ENCODE data around the gene TOM1. TPM values are rescaled to one million over a fixed set of nuclear protein-coding genes. Genes with fewer than 3 reads are reported as not detected.

Gene TOM1
- total and polyA plus RNA-seq, 2 experiments from 2014 or later: 108 to 114 TPM

- DNase-seq (ENCODE audit: low spot score): no peak
- H3K4me1 ChIP-seq (ENCODE audit: insufficient read depth): peaks cover 14% of the 10 kb centered on the region
- WGBS (ENCODE audit: low lambda C conversion rate, missing lambda C conversion rate): 90% methylated on average over 12 of the region's 12 CpGs
- no peak overlapping the region for H3K4me2 ChIP-seq
- H4K20me1 ChIP-seq (ENCODE audit: insufficient read depth, poor library complexity, severe bottlenecking): peaks cover 52% of the 10 kb centered on the region
- H3K27ac ChIP-seq: no peak overlapping the region
- no peaks in the 10 kb centered on the region for H3K27me3 ChIP-seq
- H3K9me2 ChIP-seq (replicated peaks; ENCODE audit: insufficient read depth): no peaks in the 10 kb centered on the region
- no peaks in the 10 kb centered on the region for H3K36me3 ChIP-seq (replicated peaks; ENCODE audit: insufficient read depth, low read depth)
- TF ChIP-seq, protein P1, sequence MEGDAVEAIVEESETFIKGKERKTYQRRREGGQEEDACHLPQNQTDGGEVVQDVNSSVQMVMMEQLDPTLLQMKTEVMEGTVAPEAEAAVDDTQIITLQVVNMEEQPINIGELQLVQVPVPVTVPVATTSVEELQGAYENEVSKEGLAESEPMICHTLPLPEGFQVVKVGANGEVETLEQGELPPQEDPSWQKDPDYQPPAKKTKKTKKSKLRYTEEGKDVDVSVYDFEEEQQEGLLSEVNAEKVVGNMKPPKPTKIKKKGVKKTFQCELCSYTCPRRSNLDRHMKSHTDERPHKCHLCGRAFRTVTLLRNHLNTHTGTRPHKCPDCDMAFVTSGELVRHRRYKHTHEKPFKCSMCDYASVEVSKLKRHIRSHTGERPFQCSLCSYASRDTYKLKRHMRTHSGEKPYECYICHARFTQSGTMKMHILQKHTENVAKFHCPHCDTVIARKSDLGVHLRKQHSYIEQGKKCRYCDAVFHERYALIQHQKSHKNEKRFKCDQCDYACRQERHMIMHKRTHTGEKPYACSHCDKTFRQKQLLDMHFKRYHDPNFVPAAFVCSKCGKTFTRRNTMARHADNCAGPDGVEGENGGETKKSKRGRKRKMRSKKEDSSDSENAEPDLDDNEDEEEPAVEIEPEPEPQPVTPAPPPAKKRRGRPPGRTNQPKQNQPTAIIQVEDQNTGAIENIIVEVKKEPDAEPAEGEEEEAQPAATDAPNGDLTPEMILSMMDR (IDR thresholded peaks at IDR 0.05; ENCODE audit: poor library complexity): no peak
- TF ChIP-seq EZH2 (IDR thresholded peaks at IDR 0.05; ENCODE audit: borderline replicate concordance): no peak
- no peak for TF ChIP-seq EZH2phosphoT487 (IDR thresholded peaks at IDR 0.05; ENCODE audit: low read depth, severe bottlenecking, unreplicated experiment)
- no peaks in the 10 kb centered on the region for H3K9me3 ChIP-seq (ENCODE audit: low read depth)
- peaks cover 40% of the 10 kb centered on the region for H3K79me2 ChIP-seq
- no peak overlapping the region for H2AFZ ChIP-seq
- no peak overlapping the region for H3K4me3 ChIP-seq
Observed at GRCh38 chr22:35317680-35318290, 18.1 kb downstream of the TOM1 start.

DNA sequence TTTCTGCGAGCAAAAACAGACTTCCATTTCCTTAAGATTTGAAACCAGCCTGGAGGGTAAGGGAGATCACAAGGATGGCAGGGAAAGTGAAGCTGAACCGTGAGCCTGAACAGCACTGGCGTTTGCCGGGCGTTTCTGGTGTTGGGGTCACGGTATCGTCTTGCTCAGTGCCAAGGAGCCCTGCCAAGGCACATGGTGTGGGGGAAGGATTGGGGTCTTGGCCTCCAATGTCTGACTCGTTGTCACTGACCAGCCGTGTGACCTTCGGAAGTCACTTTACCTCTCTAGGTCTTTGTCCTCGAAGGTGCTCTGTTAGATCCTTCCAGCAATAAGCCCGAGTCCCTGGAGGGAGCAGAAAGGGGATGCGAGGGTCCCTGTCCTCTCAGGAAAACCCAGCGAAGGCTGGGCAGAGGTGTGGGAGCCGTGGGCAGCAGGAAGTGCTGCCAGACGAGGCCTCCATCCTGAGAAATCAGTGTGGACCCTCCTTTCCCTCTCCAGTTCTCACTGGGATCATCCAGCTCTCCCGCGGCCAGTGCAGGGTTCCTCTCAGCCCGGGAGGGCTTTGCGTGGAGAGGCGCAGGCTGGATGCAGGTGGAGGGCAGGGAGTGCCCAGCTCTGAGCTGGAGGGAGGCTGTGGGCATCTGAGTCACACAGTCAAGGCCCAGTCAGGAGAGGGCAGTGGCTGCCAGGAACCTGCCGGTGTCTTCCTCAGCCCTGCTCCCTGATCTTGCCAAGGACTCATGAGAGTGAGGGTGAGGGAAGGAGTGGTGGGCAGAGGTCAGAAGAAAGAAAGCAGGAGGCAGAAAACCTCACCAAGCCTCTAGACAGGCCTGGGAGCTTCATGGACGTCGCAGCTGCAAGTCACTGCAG, 18.9 kb downstream of the TOM1 start:
- Histone ChIP-seq H3K79me2 (peaks cover 38% of the 10 kb centered on the region), H2AFZ (no peak overlapping the region), H3K9me2 (replicated peaks; ENCODE audit: insufficient read depth) (no peaks in the 10 kb centered on the region), H3K27me3 (no peaks in the 10 kb centered on the region), H3K4me2 (no peak overlapping the region), H3K36me3 (replicated peaks; ENCODE audit: insufficient read depth, low read depth) (no peaks in the 10 kb centered on the region), H4K20me1 (ENCODE audit: insufficient read depth, poor library complexity, severe bottlenecking) (peaks cover 50% of the 10 kb centered on the region), H3K4me1 (ENCODE audit: insufficient read depth) (peaks cover 8% of the 10 kb centered on the region), H3K9me3 (ENCODE audit: low read depth) (no peaks in the 10 kb centered on the region), H3K4me3 (no peak overlapping the region), H3K27ac (no peak overlapping the region)
- DNase-seq (ENCODE audit: low spot score): no peak
- whole genome bisulfite sequencing (ENCODE audit: low lambda C conversion rate, missing lambda C conversion rate): 97% methylated on average over 24 of the region's 24 CpGs
- TF ChIP-seq EZH2phosphoT487 (IDR thresholded peaks at IDR 0.05; ENCODE audit: low read depth, severe bottlenecking, unreplicated experiment) (no peak), EZH2 (IDR thresholded peaks at IDR 0.05; ENCODE audit: borderline replicate concordance) (no peak)
- TF ChIP-seq, protein P1 (IDR thresholded peaks at IDR 0.05; ENCODE audit: poor library complexity): no peak

- H3K36me3 ChIP-seq (replicated peaks; ENCODE audit: insufficient read depth, low read depth): no peaks in the 10 kb centered on the region
- no peaks in the 10 kb centered on the region for H3K27me3 ChIP-seq
- H3K27ac ChIP-seq: no peak overlapping the region
- H3K4me2 ChIP-seq: no peak overlapping the region
- TF ChIP-seq, protein P1 (IDR thresholded peaks at IDR 0.05; ENCODE audit: poor library complexity): no peak
- TF ChIP-seq EZH2 (IDR thresholded peaks at IDR 0.05; ENCODE audit: borderline replicate concordance) (no peak), EZH2phosphoT487 (IDR thresholded peaks at IDR 0.05; ENCODE audit: low read depth, severe bottlenecking, unreplicated experiment) (no peak)
- no peaks in the 10 kb centered on the region for H3K4me1 ChIP-seq (ENCODE audit: insufficient read depth)
- no peak overlapping the region for H3K4me3 ChIP-seq
- peaks cover 30% of the 10 kb centered on the region for H3K79me2 ChIP-seq
- DNase-seq (ENCODE audit: low spot score): no peak
- H4K20me1 ChIP-seq (ENCODE audit: insufficient read depth, poor library complexity, severe bottlenecking): peaks cover 41% of the 10 kb centered on the region
- no peaks in the 10 kb centered on the region for H3K9me2 ChIP-seq (replicated peaks; ENCODE audit: insufficient read depth)
- no peak overlapping the region for H2AFZ ChIP-seq
- WGBS (ENCODE audit: low lambda C conversion rate, missing lambda C conversion rate): 94% methylated on average over 18 of the region's 18 CpGs
- H3K9me3 ChIP-seq (ENCODE audit: low read depth): no peaks in the 10 kb centered on the region
Observed at GRCh38 chr22:35319244-35319985, 19.7 kb downstream of the TOM1 start.
